HEK293 (cell line): ENCODE data around the gene DDOST.

Experiments used
- SP2 ChIP-seq: fragments of 450-650 bp; formaldehyde crosslinking; IDR thresholded peaks from 2 replicates; pipeline ENCODE4 v1.5.1; 2016; ENCODE audit warnings: missing biosample characterization, missing genetic modification characterization
- ZNF18 ChIP-seq: fragments of 450-650 bp; formaldehyde crosslinking; IDR thresholded peaks from 2 replicates; pipeline ENCODE4 v1.5.1; 2016; ENCODE audit warnings: missing biosample characterization, missing genetic modification characterization

- TF ChIP-seq SP2 (tag by site-specific recombination), result no peak
- no peak for TF ChIP-seq ZNF18
Measured at GRCh38 chr1:20610970-20611369, 50.2 kb downstream of the DDOST start.
